DMS114 treated with DMSO at 0.1 percent for 48 hours (cell line): Measurements from ENCODE around the gene TMIE.

Experiments
- DNase-seq: peaks from one replicate; lab custom pipeline; 2025; ENCODE audit not compliant: unreplicated experiment; lab: John Stamatoyannopoulos, UW

TMIE gene

GRCh38 chr3:46706771-46707582 is 5.8 kb downstream of the TMIE start:
- no peak for DNase-seq

- DNase-seq: no peak
Observed at GRCh38 chr3:46707601-46708011, 6.4 kb downstream of the TMIE start.

GRCh38 chr3:46708401-46709156 is 7.4 kb downstream of the TMIE start:
- no peak for DNase-seq

GRCh38 chr3:46709157-46709654 is 8.0 kb downstream of the TMIE start:
- DNase-seq: no peak

GRCh38 chr3:46709721-46710120 is 8.5 kb downstream of the TMIE start:
- no peak for DNase-seq

- DNase-seq: no peak
Observed at GRCh38 chr3:46710229-46710628, 9.0 kb downstream of the TMIE start.

GRCh38 chr3:46710671-46711295 is 9.6 kb downstream of the TMIE start:
- DNase-seq: no peak

GRCh38 chr3:46711305-46711704 is 10.1 kb downstream of the TMIE start:
- DNase-seq: no peak

- DNase-seq: no peak
Observed at GRCh38 chr3:46711760-46712159, 10.6 kb downstream of the TMIE start.

GRCh38 chr3:46712191-46713049 is 11.2 kb downstream of the TMIE start:
- DNase-seq: no peak

- DNase-seq: no peak
Observed at GRCh38 chr3:46713050-46713897, 12.1 kb downstream of the TMIE start.

GRCh38 chr3:46713898-46714552 is 12.8 kb downstream of the TMIE start:
- DNase-seq: no peak

GRCh38 chr3:46714728-46715506 is 13.7 kb downstream of the TMIE start:
- no peak for DNase-seq

GRCh38 chr3:46715507-46716175 is 14.4 kb downstream of the TMIE start:
- DNase-seq: no peak

GRCh38 chr3:46716461-46717441 is 15.6 kb downstream of the TMIE start:
- DNase-seq: no peak

GRCh38 chr3:46717447-46718231 is 16.4 kb downstream of the TMIE start, which contains the start of gene PRSS50:
TSS of gene PRSS50 (minus strand) at chr3:46717869. CDS start at chr3:46717824, 45 bp downstream.
- no peak for DNase-seq
